ENCODE measurements around the gene SOD2.
"Not testable (repeated sequence)": the region's sequence is repeated elsewhere in the genome, so short reads cannot be mapped to it uniquely, and the experiment has no call there.

SOD2 gene

GRCh38 chr6:159715605-159716004 is 22.6 kb upstream of the SOD2 start:
- Histone ChIP-seq H4K20me1 (ENCODE audit: insufficient read depth, low read length) (no peaks in the 10 kb centered on the region; the same call in 1 of the 2 replicates), H3K36me3 (ENCODE audit: insufficient read depth, low read length) (no peaks in the 10 kb centered on the region), H3K9ac (ENCODE audit: low read depth, low read length) (no peak overlapping the region), H3K27me3 (ENCODE audit: insufficient read depth, low read length, poor library complexity) (no peaks in the 10 kb centered on the region), H3K4me2 (ENCODE audit: insufficient read depth, low read length) (no peak overlapping the region), H3K4me1 (ENCODE audit: insufficient read depth, low read length) (no peaks in the 10 kb centered on the region), H3K4me3 (ENCODE audit: low read depth in 1 of 2, low read length in 2 of 2) (no peak overlapping the region), H2AFZ (ENCODE audit: low read depth, low read length) (no peak overlapping the region), H3K79me2 (ENCODE audit: insufficient read depth, low read length) (peaks cover 2% of the 10 kb centered on the region; the same call in 1 of the 2 replicates), H3K9me3 (ENCODE audit: insufficient read depth, low read length, severe bottlenecking) (no peaks in the 10 kb centered on the region), H3K27ac (ENCODE audit: low read length) (no peak overlapping the region)
- ATAC-seq (ENCODE audit: insufficient read depth, low read depth): no peak
- no peak for DNase-seq
- no peak for TF ChIP-seq EZH2 (IDR thresholded peaks at IDR 0.05; ENCODE audit: borderline replicate concordance, low read depth, low read length, severe bottlenecking)
- no peak for TF ChIP-seq CTCF (IDR thresholded peaks at IDR 0.05; ENCODE audit: borderline replicate concordance, extremely low read depth, low read length, poor library complexity, severe bottlenecking)

DNA sequence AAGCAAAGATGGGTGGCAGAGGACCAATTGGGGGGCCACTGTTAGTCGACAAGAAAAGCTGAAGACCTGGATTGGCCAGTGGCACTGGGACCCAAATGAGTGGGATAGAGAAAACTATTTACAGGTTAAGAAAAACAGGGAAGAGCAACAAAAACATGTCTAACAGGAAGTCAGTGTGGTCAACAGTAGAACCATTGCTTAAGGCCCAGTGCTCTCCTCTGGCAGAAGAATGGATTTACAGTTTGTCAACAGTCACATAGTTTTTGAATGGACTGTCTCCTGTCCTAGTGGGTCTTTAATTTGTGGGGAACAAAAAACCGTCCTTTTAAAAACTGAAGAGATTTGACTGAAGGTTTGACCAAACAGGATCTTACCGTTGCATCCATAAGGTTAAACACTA is 22.1 kb upstream of the SOD2 start:
- H3K79me2 ChIP-seq (ENCODE audit: insufficient read depth, low read length): peaks cover 2% of the 10 kb centered on the region; the same call in 1 of the 2 replicates
- no peak overlapping the region for H3K4me3 ChIP-seq (ENCODE audit: low read depth in 1 of 2, low read length in 2 of 2)
- no peaks in the 10 kb centered on the region for H3K36me3 ChIP-seq (ENCODE audit: insufficient read depth, low read length)
- no peak overlapping the region for H2AFZ ChIP-seq (ENCODE audit: low read depth, low read length)
- H3K4me2 ChIP-seq (ENCODE audit: insufficient read depth, low read length): no peak overlapping the region
- H3K27me3 ChIP-seq (ENCODE audit: insufficient read depth, low read length, poor library complexity): no peaks in the 10 kb centered on the region
- H3K27ac ChIP-seq (ENCODE audit: low read length): no peak overlapping the region
- DNase-seq: no peak
- no peak overlapping the region for H3K9ac ChIP-seq (ENCODE audit: low read depth, low read length)
- no peaks in the 10 kb centered on the region; the same call in 1 of the 2 replicates for H4K20me1 ChIP-seq (ENCODE audit: insufficient read depth, low read length)
- no peaks in the 10 kb centered on the region for H3K4me1 ChIP-seq (ENCODE audit: insufficient read depth, low read length)
- no peak for ATAC-seq (ENCODE audit: insufficient read depth, low read depth)
- TF ChIP-seq CTCF (IDR thresholded peaks at IDR 0.05; ENCODE audit: borderline replicate concordance, extremely low read depth, low read length, poor library complexity, severe bottlenecking): no peak
- no peaks in the 10 kb centered on the region for H3K9me3 ChIP-seq (ENCODE audit: insufficient read depth, low read length, severe bottlenecking)

GRCh38 chr6:159714404-159714803 is 21.4 kb upstream of the SOD2 start:
- Histone ChIP-seq H3K27ac (ENCODE audit: low read length) (no peak overlapping the region), H3K79me2 (ENCODE audit: insufficient read depth, low read length) (peaks cover 2% of the 10 kb centered on the region; the same call in 1 of the 2 replicates), H3K36me3 (ENCODE audit: insufficient read depth, low read length) (no peaks in the 10 kb centered on the region), H2AFZ (ENCODE audit: low read depth, low read length) (no peak overlapping the region), H3K4me2 (ENCODE audit: insufficient read depth, low read length) (no peak overlapping the region), H3K9me3 (ENCODE audit: insufficient read depth, low read length, severe bottlenecking) (no peaks in the 10 kb centered on the region), H3K9ac (ENCODE audit: low read depth, low read length) (no peak overlapping the region), H4K20me1 (ENCODE audit: insufficient read depth, low read length) (no peaks in the 10 kb centered on the region; the same call in 1 of the 2 replicates), H3K4me3 (ENCODE audit: low read depth in 1 of 2, low read length in 2 of 2) (no peak overlapping the region), H3K4me1 (ENCODE audit: insufficient read depth, low read length) (no peaks in the 10 kb centered on the region), H3K27me3 (ENCODE audit: insufficient read depth, low read length, poor library complexity) (no peaks in the 10 kb centered on the region)
- no peak for DNase-seq
- no peak for ATAC-seq (ENCODE audit: insufficient read depth, low read depth)
- TF ChIP-seq CTCF (IDR thresholded peaks at IDR 0.05; ENCODE audit: borderline replicate concordance, extremely low read depth, low read length, poor library complexity, severe bottlenecking) (no peak), EZH2 (IDR thresholded peaks at IDR 0.05; ENCODE audit: borderline replicate concordance, low read depth, low read length, severe bottlenecking) (no peak)

DNA sequence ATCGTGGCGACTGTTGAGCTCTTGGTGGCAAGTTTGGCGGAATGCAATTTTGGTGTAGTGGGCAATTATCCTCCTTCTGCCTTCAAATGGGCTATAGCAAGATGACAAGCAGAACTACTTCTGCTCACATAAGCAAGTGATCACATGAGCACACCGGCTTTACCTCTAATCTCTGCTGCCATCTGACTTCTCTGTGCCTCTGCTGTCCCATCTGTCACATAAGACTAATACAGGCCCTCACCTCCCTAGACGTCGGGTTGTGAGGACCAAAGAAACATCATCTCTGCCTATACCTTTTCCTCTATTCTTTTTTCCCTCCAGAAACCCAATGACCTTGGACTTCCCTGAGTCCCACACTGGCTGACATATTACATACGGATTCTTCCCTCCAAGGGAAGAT is 20.9 kb upstream of the SOD2 start:
- H3K79me2 ChIP-seq (ENCODE audit: insufficient read depth, low read length): peaks cover 2% of the 10 kb centered on the region; the same call in 1 of the 2 replicates
- H3K4me1 ChIP-seq (ENCODE audit: insufficient read depth, low read length): no peaks in the 10 kb centered on the region
- H3K27me3 ChIP-seq (ENCODE audit: insufficient read depth, low read length, poor library complexity): no peaks in the 10 kb centered on the region
- TF ChIP-seq EZH2 (IDR thresholded peaks at IDR 0.05; ENCODE audit: borderline replicate concordance, low read depth, low read length, severe bottlenecking) (no peak), CTCF (IDR thresholded peaks at IDR 0.05; ENCODE audit: borderline replicate concordance, extremely low read depth, low read length, poor library complexity, severe bottlenecking) (no peak)
- no peak overlapping the region for H3K27ac ChIP-seq (ENCODE audit: low read length)
- H3K4me2 ChIP-seq (ENCODE audit: insufficient read depth, low read length): no peak overlapping the region
- no peak for ATAC-seq (ENCODE audit: insufficient read depth, low read depth)
- H3K9me3 ChIP-seq (ENCODE audit: insufficient read depth, low read length, severe bottlenecking): no peaks in the 10 kb centered on the region
- no peak overlapping the region for H2AFZ ChIP-seq (ENCODE audit: low read depth, low read length)
- DNase-seq: no peak
- H3K9ac ChIP-seq (ENCODE audit: low read depth, low read length): no peak overlapping the region
- no peak overlapping the region for H3K4me3 ChIP-seq (ENCODE audit: low read depth in 1 of 2, low read length in 2 of 2)
- H4K20me1 ChIP-seq (ENCODE audit: insufficient read depth, low read length): no peaks in the 10 kb centered on the region; the same call in 1 of the 2 replicates
- no peaks in the 10 kb centered on the region for H3K36me3 ChIP-seq (ENCODE audit: insufficient read depth, low read length)

GRCh38 chr6:159712389-159712788 is 19.3 kb upstream of the SOD2 start:
- H3K9ac ChIP-seq (ENCODE audit: low read depth, low read length); H3K36me3 ChIP-seq (ENCODE audit: insufficient read depth, low read length); H4K20me1 ChIP-seq (ENCODE audit: insufficient read depth, low read length); H2AFZ ChIP-seq (ENCODE audit: low read depth, low read length); H3K27me3 ChIP-seq (ENCODE audit: insufficient read depth, low read length, poor library complexity); H3K9me3 ChIP-seq (ENCODE audit: insufficient read depth, low read length, severe bottlenecking); H3K4me3 ChIP-seq (ENCODE audit: low read depth in 1 of 2, low read length in 2 of 2); H3K4me1 ChIP-seq (ENCODE audit: insufficient read depth, low read length); ATAC-seq (ENCODE audit: insufficient read depth, low read depth); H3K4me2 ChIP-seq (ENCODE audit: insufficient read depth, low read length); H3K79me2 ChIP-seq (ENCODE audit: insufficient read depth, low read length); H3K27ac ChIP-seq (ENCODE audit: low read length); DNase-seq: not testable (repeated sequence)
